ENCODE data around the gene EBPL. TPM values are rescaled to one million over a fixed set of nuclear protein-coding genes. Genes with fewer than 3 reads are reported as not detected.

The EBPL gene
- 10 to 100 TPM in 3 of 4 donors, 1 to 10 TPM in 1; 5.6 to 59.5 (median 26.3) TPM for polyA plus RNA-seq
- long read RNA-seq, donor 1, result 0 reads
- long read RNA-seq, donor 2, transcript EBPL-201 (4 exons, 914 nt), result major isoform, 12 of 18 reads
- long read RNA-seq, donor 2, partial matches to known transcripts, result 0 of 18 reads
- long read RNA-seq, donor 2, other reads (novel, unspliced or antisense), result 0 of 18 reads
- long read RNA-seq, donor 3, transcript EBPL-203 (2 exons, 579 nt), result minor isoform, 10 of 42 reads
- long read RNA-seq, donor 3, transcript EBPL-201 (4 exons, 914 nt), result major isoform, 20 of 42 reads
- long read RNA-seq, donor 3, transcript EBPL-206 (3 exons, 810 nt), result minor isoform, 7 of 42 reads
- long read RNA-seq, donor 3, partial matches to known transcripts, result 0 of 42 reads
- long read RNA-seq, donor 3, other reads (novel, unspliced or antisense), result 0 of 42 reads
- long read RNA-seq, donor 4, partial matches to known transcripts, result 0 of 1 reads
- long read RNA-seq, donor 4, other reads (novel, unspliced or antisense), result 0 of 1 reads
- long read RNA-seq, donor 5, transcript EBPL-201 (4 exons, 914 nt), result major isoform, 10 of 18 reads
- long read RNA-seq, donor 5, partial matches to known transcripts, result 0 of 18 reads
- long read RNA-seq, donor 5, other reads (novel, unspliced or antisense), result 0 of 18 reads
- long read RNA-seq, donor 6, transcript EBPL-201 (4 exons, 914 nt), result major isoform, 30 of 38 reads
- long read RNA-seq, donor 6, transcript EBPL-203 (2 exons, 579 nt), result minor isoform, 6 of 38 reads
- long read RNA-seq, donor 6, partial matches to known transcripts, result 0 of 38 reads
- long read RNA-seq, donor 6, other reads (novel, unspliced or antisense), result 0 of 38 reads
- long read RNA-seq, donor 7, result 0 reads
- long read RNA-seq, donor 8, partial matches to known transcripts, result 0 of 5 reads
- long read RNA-seq, donor 8, other reads (novel, unspliced or antisense), result 0 of 5 reads
- long read RNA-seq, donor 9, partial matches to known transcripts, result 0 of 9 reads
- long read RNA-seq, donor 9, other reads (novel, unspliced or antisense), result 0 of 9 reads
- long read RNA-seq, donor 10, transcript EBPL-201 (4 exons, 914 nt), result major isoform, 36 of 56 reads
- long read RNA-seq, donor 10, transcript EBPL-203 (2 exons, 579 nt), result minor isoform, 8 of 56 reads
- long read RNA-seq, donor 10, transcript EBPL-206 (3 exons, 810 nt), result minor isoform, 12 of 56 reads
- long read RNA-seq, donor 10, partial matches to known transcripts, result 0 of 56 reads
- long read RNA-seq, donor 10, other reads (novel, unspliced or antisense), result 0 of 56 reads

GRCh38 chr13:49690995-49691784 is at the start of gene EBPL:
EBPL (minus strand) TSS chr13:49691486; CDS start chr13:49691424, 62 bp downstream.
- Histone ChIP-seq H3K27me3 (ENCODE audit: control insufficient read depth in 3 of 3, insufficient read depth in 3 of 3, low read length in 3 of 3) (no peaks in the 10 kb centered on the region), H3K36me3 (ENCODE audit: control insufficient read depth in 3 of 3, insufficient read depth in 2 of 3, low read depth in 1 of 3, low read length in 3 of 3) (peaks cover 0 to 8% (median under 1%) of the 10 kb centered on the region in 3 donors), H3K27ac (ENCODE audit: low read depth in 1 of 3, low read length in 2 of 3) (peak within 1 kb of the TSS; percentile 78 to 98 (median 79)), H3K4me3 (ENCODE audit: low read depth in 1 of 3, low read length in 3 of 3) (peak within 1 kb of the TSS; percentile 75 to 86 (median 85)), H3K9me3 (ENCODE audit: control insufficient read depth in 2 of 2, insufficient read depth in 1 of 2, low read depth in 1 of 2, low read length in 1 of 2) (no peaks in the 10 kb centered on the region), H3K4me1 (ENCODE audit: control insufficient read depth in 3 of 3, insufficient read depth in 2 of 3, low read depth in 1 of 3, low read length in 2 of 3) (peaks cover 0 to 6% (median 0%) of the 10 kb centered on the region in 3 donors)
- DNase-seq, result peak; percentile 91 to 95
- WGBS, 3 donors, result 0 to 1% (median 1%) methylated on average over 44 to 67 of the region's 67 CpGs
- no peak for FAIRE-seq

GRCh38 chr13:49740870-49741269 is 49.6 kb upstream of the EBPL start:
- no peaks in the 10 kb centered on the region for H3K9me3 ChIP-seq (ENCODE audit: control insufficient read depth in 2 of 2, insufficient read depth in 1 of 2, low read depth in 1 of 2, low read length in 1 of 2)
- no peaks in the 10 kb centered on the region for H3K4me1 ChIP-seq (ENCODE audit: control insufficient read depth in 3 of 3, insufficient read depth in 2 of 3, low read depth in 1 of 3, low read length in 2 of 3)
- no peak overlapping the region for H3K27ac ChIP-seq (ENCODE audit: low read depth in 1 of 3, low read length in 2 of 3)
- peaks cover 0 to 8% (median 0%) of the 10 kb centered on the region in 3 donors for H3K36me3 ChIP-seq (ENCODE audit: control insufficient read depth in 3 of 3, insufficient read depth in 2 of 3, low read depth in 1 of 3, low read length in 3 of 3)
- H3K27me3 ChIP-seq (ENCODE audit: control insufficient read depth in 3 of 3, insufficient read depth in 3 of 3, low read length in 3 of 3), result no peaks in the 10 kb centered on the region
- WGBS, 3 donors, result 79 to 88% (median 84%) methylated on average over 2 of the region's 2 CpGs
- no peak for DNase-seq
- H3K4me3 ChIP-seq (ENCODE audit: low read depth in 1 of 3, low read length in 3 of 3), result no peak overlapping the region
- no peak for FAIRE-seq

GRCh38 chr13:49739498-49740187 is 48.4 kb upstream of the EBPL start:
- no peak for FAIRE-seq
- Histone ChIP-seq H3K4me3 (ENCODE audit: low read depth in 1 of 3, low read length in 3 of 3) (no peak overlapping the region), H3K27me3 (ENCODE audit: control insufficient read depth in 3 of 3, insufficient read depth in 3 of 3, low read length in 3 of 3) (no peaks in the 10 kb centered on the region), H3K36me3 (ENCODE audit: control insufficient read depth in 3 of 3, insufficient read depth in 2 of 3, low read depth in 1 of 3, low read length in 3 of 3) (no peaks in the 10 kb centered on the region), H3K9me3 (ENCODE audit: control insufficient read depth in 2 of 2, insufficient read depth in 1 of 2, low read depth in 1 of 2, low read length in 1 of 2) (no peaks in the 10 kb centered on the region), H3K4me1 (ENCODE audit: control insufficient read depth in 3 of 3, insufficient read depth in 2 of 3, low read depth in 1 of 3, low read length in 2 of 3) (no peaks in the 10 kb centered on the region), H3K27ac (ENCODE audit: low read depth in 1 of 3, low read length in 2 of 3) (no peak overlapping the region)
- DNase-seq, result peak; percentile 19 to 21
- WGBS, 3 donors, result 29 to 70% (median 41%) methylated on average over 5 of the region's 5 CpGs

- H3K27me3 ChIP-seq (ENCODE audit: control insufficient read depth in 3 of 3, insufficient read depth in 3 of 3, low read length in 3 of 3), result no peaks in the 10 kb centered on the region
- no peak overlapping the region for H3K27ac ChIP-seq (ENCODE audit: low read depth in 1 of 3, low read length in 2 of 3)
- no peak for FAIRE-seq
- WGBS, 3 donors, result 91 to 96% (median 91%) methylated on average over 12 of the region's 12 CpGs
- no peak for DNase-seq
- H3K36me3 ChIP-seq (ENCODE audit: control insufficient read depth in 3 of 3, insufficient read depth in 2 of 3, low read depth in 1 of 3, low read length in 3 of 3), result peaks cover 0 to 9% (median 0%) of the 10 kb centered on the region in 3 donors
- H3K4me3 ChIP-seq (ENCODE audit: low read depth in 1 of 3, low read length in 3 of 3), result no peak overlapping the region
- no peaks in the 10 kb centered on the region for H3K9me3 ChIP-seq (ENCODE audit: control insufficient read depth in 2 of 2, insufficient read depth in 1 of 2, low read depth in 1 of 2, low read length in 1 of 2)
- no peaks in the 10 kb centered on the region for H3K4me1 ChIP-seq (ENCODE audit: control insufficient read depth in 3 of 3, insufficient read depth in 2 of 3, low read depth in 1 of 3, low read length in 2 of 3)
Measured at GRCh38 chr13:49733181-49733951, 42.1 kb upstream of the EBPL start.

GRCh38 chr13:49731766-49732165 is 40.5 kb upstream of the EBPL start:
- Histone ChIP-seq H3K36me3 (ENCODE audit: control insufficient read depth in 3 of 3, insufficient read depth in 2 of 3, low read depth in 1 of 3, low read length in 3 of 3) (peaks cover 0 to 9% (median 0%) of the 10 kb centered on the region in 3 donors), H3K27me3 (ENCODE audit: control insufficient read depth in 3 of 3, insufficient read depth in 3 of 3, low read length in 3 of 3) (no peaks in the 10 kb centered on the region), H3K4me1 (ENCODE audit: control insufficient read depth in 3 of 3, insufficient read depth in 2 of 3, low read depth in 1 of 3, low read length in 2 of 3) (no peaks in the 10 kb centered on the region), H3K27ac (ENCODE audit: low read depth in 1 of 3, low read length in 2 of 3) (no peak overlapping the region), H3K4me3 (ENCODE audit: low read depth in 1 of 3, low read length in 3 of 3) (no peak overlapping the region), H3K9me3 (ENCODE audit: control insufficient read depth in 2 of 2, insufficient read depth in 1 of 2, low read depth in 1 of 2, low read length in 1 of 2) (no peaks in the 10 kb centered on the region)
- no peak for FAIRE-seq
- DNase-seq, result peak in 1 of 2 donors; percentile 9

GRCh38 chr13:49716615-49717014 is 25.3 kb upstream of the EBPL start:
- 93 to 99% (median 96%) methylated on average over 6 of the region's 6 CpGs for WGBS, 3 donors
- Histone ChIP-seq H3K36me3 (ENCODE audit: control insufficient read depth in 3 of 3, insufficient read depth in 2 of 3, low read depth in 1 of 3, low read length in 3 of 3) (peaks cover 0 to 18% (median 2%) of the 10 kb centered on the region in 3 donors), H3K4me1 (ENCODE audit: control insufficient read depth in 3 of 3, insufficient read depth in 2 of 3, low read depth in 1 of 3, low read length in 2 of 3) (no peaks in the 10 kb centered on the region), H3K9me3 (ENCODE audit: control insufficient read depth in 2 of 2, insufficient read depth in 1 of 2, low read depth in 1 of 2, low read length in 1 of 2) (peaks cover 0 to 6% of the 10 kb centered on the region in 2 donors), H3K27me3 (ENCODE audit: control insufficient read depth in 3 of 3, insufficient read depth in 3 of 3, low read length in 3 of 3) (no peaks in the 10 kb centered on the region), H3K4me3 (ENCODE audit: low read depth in 1 of 3, low read length in 3 of 3) (no peak overlapping the region), H3K27ac (ENCODE audit: low read depth in 1 of 3, low read length in 2 of 3) (no peak overlapping the region)
- DNase-seq (no peak), FAIRE-seq (no peak)

GRCh38 chr13:49714757-49715156 is 23.5 kb upstream of the EBPL start:
- Histone ChIP-seq H3K27me3 (ENCODE audit: control insufficient read depth in 3 of 3, insufficient read depth in 3 of 3, low read length in 3 of 3) (no peaks in the 10 kb centered on the region), H3K4me3 (ENCODE audit: low read depth in 1 of 3, low read length in 3 of 3) (no peak overlapping the region), H3K27ac (ENCODE audit: low read depth in 1 of 3, low read length in 2 of 3) (no peak overlapping the region), H3K9me3 (ENCODE audit: control insufficient read depth in 2 of 2, insufficient read depth in 1 of 2, low read depth in 1 of 2, low read length in 1 of 2) (peaks cover 0 to 6% of the 10 kb centered on the region in 2 donors), H3K36me3 (ENCODE audit: control insufficient read depth in 3 of 3, insufficient read depth in 2 of 3, low read depth in 1 of 3, low read length in 3 of 3) (peaks cover 0 to 10% (median 2%) of the 10 kb centered on the region in 3 donors), H3K4me1 (ENCODE audit: control insufficient read depth in 3 of 3, insufficient read depth in 2 of 3, low read depth in 1 of 3, low read length in 2 of 3) (no peaks in the 10 kb centered on the region)
- no peak for FAIRE-seq
- DNase-seq, result no peak
- 97 to 98% (median 97%) methylated on average over 1 of the region's 1 CpG for WGBS, 3 donors

Data from small intestine (tissue), 16 donors.